Lower leg skin (tissue), 3 donors: ENCODE measurements around the gene BRF1.

ENCODE experiments used
- POLR2A ChIP-seq, 2 donors: fragments of 450-650 bp; IDR thresholded peaks; one replicate each; pipeline ENCODE4 v1.6.1; 2016 to 2017; ENCODE audit warnings: antibody characterized with exemption in 2 of 2, mild to moderate bottlenecking in 1 of 2, moderate library complexity in 1 of 2
- TF ChIP-seq, protein P1 (sequence below), 3 donors: fragments of 450-650 bp; IDR thresholded peaks; one replicate each; pipeline ENCODE4 v1.5.1; 2016; ENCODE audit warnings: antibody characterized with exemption in 3 of 3, mild to moderate bottlenecking in 3 of 3, moderate library complexity in 2 of 3

- TF ChIP-seq, protein P1, sequence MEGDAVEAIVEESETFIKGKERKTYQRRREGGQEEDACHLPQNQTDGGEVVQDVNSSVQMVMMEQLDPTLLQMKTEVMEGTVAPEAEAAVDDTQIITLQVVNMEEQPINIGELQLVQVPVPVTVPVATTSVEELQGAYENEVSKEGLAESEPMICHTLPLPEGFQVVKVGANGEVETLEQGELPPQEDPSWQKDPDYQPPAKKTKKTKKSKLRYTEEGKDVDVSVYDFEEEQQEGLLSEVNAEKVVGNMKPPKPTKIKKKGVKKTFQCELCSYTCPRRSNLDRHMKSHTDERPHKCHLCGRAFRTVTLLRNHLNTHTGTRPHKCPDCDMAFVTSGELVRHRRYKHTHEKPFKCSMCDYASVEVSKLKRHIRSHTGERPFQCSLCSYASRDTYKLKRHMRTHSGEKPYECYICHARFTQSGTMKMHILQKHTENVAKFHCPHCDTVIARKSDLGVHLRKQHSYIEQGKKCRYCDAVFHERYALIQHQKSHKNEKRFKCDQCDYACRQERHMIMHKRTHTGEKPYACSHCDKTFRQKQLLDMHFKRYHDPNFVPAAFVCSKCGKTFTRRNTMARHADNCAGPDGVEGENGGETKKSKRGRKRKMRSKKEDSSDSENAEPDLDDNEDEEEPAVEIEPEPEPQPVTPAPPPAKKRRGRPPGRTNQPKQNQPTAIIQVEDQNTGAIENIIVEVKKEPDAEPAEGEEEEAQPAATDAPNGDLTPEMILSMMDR (IDR thresholded peaks at IDR 0.05), result no peak
- TF ChIP-seq POLR2A (IDR thresholded peaks at IDR 0.05), result no peak
Observed at GRCh38 chr14:105208738-105209075, 92.1 kb downstream of the BRF1 start.
